ENCODE results near the gene MARK1. TPM values are rescaled to one million over a fixed set of nuclear protein-coding genes. Genes with fewer than 3 reads are reported as not detected.

Gene MARK1
- total RNA-seq, 4 donors from 2014 or later, result 3.2 to 14.9 (median 11.0) TPM

- Histone ChIP-seq H3K36me3 (no peaks in the 10 kb centered on the region), H3K4me1 (no peaks in the 10 kb centered on the region), H3K9me3 (no peaks in the 10 kb centered on the region), H3K27me3 (no peaks in the 10 kb centered on the region), H3K4me3 (no peak overlapping the region), H3K27ac (no peak overlapping the region)
- TF ChIP-seq CTCF (IDR thresholded peaks at IDR 0.05) (no peak), POLR2A (IDR thresholded peaks at IDR 0.05) (no peak)
- DNase-seq, result no peak
- intact Hi-C loops (cut with DNase I; ENCODE audit: low total_unique reads), result no loop called here
These were observed 174.9 kb downstream of the MARK1 start for GRCh38 chr1:220702733-220703270.

GRCh38 chr1:220703305-220703704 lies 175.4 kb downstream of the MARK1 start:
- TF ChIP-seq CTCF (IDR thresholded peaks at IDR 0.05), result no peak
- no peak for TF ChIP-seq POLR2A (IDR thresholded peaks at IDR 0.05)
- H3K4me3 ChIP-seq, result no peak overlapping the region
- H3K27ac ChIP-seq, result no peak overlapping the region
- intact Hi-C loops (cut with DNase I; ENCODE audit: low total_unique reads), result no loop called here
- DNase-seq, result no peak
- no peaks in the 10 kb centered on the region for H3K27me3 ChIP-seq
- no peaks in the 10 kb centered on the region for H3K36me3 ChIP-seq
- no peaks in the 10 kb centered on the region for H3K9me3 ChIP-seq
- no peaks in the 10 kb centered on the region for H3K4me1 ChIP-seq

- Histone ChIP-seq H3K27ac (no peak overlapping the region), H3K27me3 (no peaks in the 10 kb centered on the region), H3K36me3 (no peaks in the 10 kb centered on the region), H3K4me3 (no peak overlapping the region), H3K4me1 (no peaks in the 10 kb centered on the region), H3K9me3 (no peaks in the 10 kb centered on the region)
- TF ChIP-seq CTCF (IDR thresholded peaks at IDR 0.05), result no peak
- no peak for TF ChIP-seq POLR2A (IDR thresholded peaks at IDR 0.05)
- intact Hi-C loops (cut with DNase I; ENCODE audit: low total_unique reads), result no loop called here
- no peak for DNase-seq
These were observed 177.8 kb downstream of the MARK1 start for GRCh38 chr1:220705782-220706181.

GRCh38 chr1:220706480-220706879 lies 178.5 kb downstream of the MARK1 start:
- Histone ChIP-seq H3K27me3 (no peaks in the 10 kb centered on the region), H3K27ac (no peak overlapping the region), H3K4me1 (no peaks in the 10 kb centered on the region), H3K4me3 (no peak overlapping the region), H3K9me3 (no peaks in the 10 kb centered on the region), H3K36me3 (no peaks in the 10 kb centered on the region)
- no peak for DNase-seq
- TF ChIP-seq CTCF (IDR thresholded peaks at IDR 0.05), result no peak
- no peak for TF ChIP-seq POLR2A (IDR thresholded peaks at IDR 0.05)
- intact Hi-C loops (cut with DNase I; ENCODE audit: low total_unique reads), result no loop called here

GRCh38 chr1:220707160-220707559 lies 179.2 kb downstream of the MARK1 start:
- TF ChIP-seq POLR2A (IDR thresholded peaks at IDR 0.05) (no peak), CTCF (IDR thresholded peaks at IDR 0.05) (no peak)
- no peak for DNase-seq
- H3K4me1 ChIP-seq, result no peaks in the 10 kb centered on the region
- H3K36me3 ChIP-seq, result no peaks in the 10 kb centered on the region
- no peak overlapping the region for H3K27ac ChIP-seq
- H3K4me3 ChIP-seq, result no peak overlapping the region
- intact Hi-C loops (cut with DNase I; ENCODE audit: low total_unique reads), result no loop called here
- no peaks in the 10 kb centered on the region for H3K27me3 ChIP-seq
- no peaks in the 10 kb centered on the region for H3K9me3 ChIP-seq
